ENCODE data around the gene TREH.
"Not testable (repeated sequence)": the region's sequence is repeated elsewhere in the genome, so short reads cannot be mapped to it uniquely, and the experiment has no call there.

Gene TREH

GRCh38 chr11:118618115-118618990 is 61.1 kb downstream of the TREH start:
- no peaks in the 10 kb centered on the region for H3K27me3 ChIP-seq (ENCODE audit: control insufficient read depth, insufficient read depth, low read length)
- no peaks in the 10 kb centered on the region for H3K9me3 ChIP-seq (ENCODE audit: control insufficient read depth, insufficient read depth, low read depth, low read length)
- H3K36me3 ChIP-seq (ENCODE audit: control insufficient read depth, insufficient read depth, low read length): no peaks in the 10 kb centered on the region
- peaks cover 69% of the 10 kb centered on the region for H3K4me1 ChIP-seq (ENCODE audit: control insufficient read depth, insufficient read depth, low read length)
- H3K27ac ChIP-seq (ENCODE audit: low read depth, low read length): no peak overlapping the region
- H3K4me3 ChIP-seq (ENCODE audit: low read depth, low read length): no peak overlapping the region
- no peak overlapping the region for H3K9ac ChIP-seq (ENCODE audit: low read length)

DNA sequence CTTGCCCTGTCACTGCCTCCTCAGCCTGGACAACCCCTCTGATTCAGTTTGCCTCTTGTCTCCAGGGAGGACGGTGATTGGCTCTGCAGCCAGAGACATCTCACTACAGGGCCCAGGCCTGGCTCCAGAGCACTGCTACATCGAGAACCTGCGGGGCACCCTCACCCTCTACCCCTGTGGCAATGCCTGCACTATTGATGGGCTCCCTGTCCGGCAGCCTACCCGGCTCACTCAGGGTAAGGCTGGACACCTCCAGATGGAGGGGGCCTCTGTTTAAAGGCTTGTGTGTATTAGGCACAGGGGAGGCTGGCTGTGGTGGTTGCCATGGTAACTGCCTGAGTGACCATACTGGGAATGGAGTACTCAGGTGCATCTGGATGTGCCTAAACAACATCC is 63.5 kb downstream of the TREH start:
- H3K9me3 ChIP-seq (ENCODE audit: control insufficient read depth, insufficient read depth, low read depth, low read length): no peaks in the 10 kb centered on the region
- H3K4me3 ChIP-seq (ENCODE audit: low read depth, low read length): peak overlapping the region; percentile 22; the same call in 1 of the 2 replicates
- peaks cover 5% of the 10 kb centered on the region for H3K27me3 ChIP-seq (ENCODE audit: control insufficient read depth, insufficient read depth, low read length)
- peak overlapping the region; percentile 8 for H3K9ac ChIP-seq (ENCODE audit: low read length)
- H3K27ac ChIP-seq (ENCODE audit: low read depth, low read length): no peak overlapping the region
- no peaks in the 10 kb centered on the region for H3K36me3 ChIP-seq (ENCODE audit: control insufficient read depth, insufficient read depth, low read length)
- peaks cover 64% of the 10 kb centered on the region for H3K4me1 ChIP-seq (ENCODE audit: control insufficient read depth, insufficient read depth, low read length)

DNA sequence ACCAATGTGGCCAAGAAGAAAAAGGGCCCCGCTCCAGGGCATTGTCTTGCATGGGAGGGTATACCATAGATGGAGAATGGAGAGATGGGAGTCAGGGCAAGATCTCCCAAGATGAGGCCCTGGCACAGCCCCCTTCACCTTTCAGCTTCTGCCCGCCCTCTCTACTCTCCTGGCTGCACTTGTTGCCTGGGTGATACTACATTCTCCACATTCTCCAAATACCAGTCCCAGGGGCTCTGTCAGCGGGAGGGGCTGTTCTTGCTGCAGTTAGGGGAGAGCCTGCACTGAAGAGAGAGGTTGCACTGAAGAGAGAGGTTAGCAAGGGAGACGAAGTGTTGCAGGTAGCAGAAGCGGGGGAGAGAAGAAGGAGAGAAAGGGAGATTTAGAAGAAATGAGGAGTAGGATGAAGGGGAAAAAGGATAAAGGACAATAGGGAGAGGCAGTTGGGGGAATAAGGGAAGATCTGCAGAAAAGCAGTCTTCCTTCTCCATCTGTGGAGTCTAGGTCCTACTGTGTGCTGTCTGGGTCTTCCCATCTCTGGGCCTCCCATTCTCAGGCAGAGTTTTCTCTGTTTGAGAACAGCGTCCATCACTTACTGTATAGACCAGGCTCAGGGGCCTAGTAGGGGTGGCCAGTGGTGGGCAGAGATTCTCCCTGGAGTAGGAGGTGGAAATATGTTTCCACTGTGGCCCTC is 64.0 kb downstream of the TREH start:
- Histone ChIP-seq H3K27ac (ENCODE audit: low read depth, low read length) (no peak overlapping the region), H3K36me3 (ENCODE audit: control insufficient read depth, insufficient read depth, low read length) (no peaks in the 10 kb centered on the region), H3K4me3 (ENCODE audit: low read depth, low read length) (peak overlapping the region; percentile 22; the same call in 1 of the 2 replicates), H3K9ac (ENCODE audit: low read length) (peak overlapping the region; percentile 8), H3K9me3 (ENCODE audit: control insufficient read depth, insufficient read depth, low read depth, low read length) (no peaks in the 10 kb centered on the region), H3K27me3 (ENCODE audit: control insufficient read depth, insufficient read depth, low read length) (peaks cover 10% of the 10 kb centered on the region), H3K4me1 (ENCODE audit: control insufficient read depth, insufficient read depth, low read length) (peaks cover 58% of the 10 kb centered on the region)

- H3K4me1 ChIP-seq (ENCODE audit: control insufficient read depth, insufficient read depth, low read length): peaks cover 52% of the 10 kb centered on the region
These were observed 64.9 kb downstream of the TREH start for GRCh38 chr11:118614511-118614910.

DNA sequence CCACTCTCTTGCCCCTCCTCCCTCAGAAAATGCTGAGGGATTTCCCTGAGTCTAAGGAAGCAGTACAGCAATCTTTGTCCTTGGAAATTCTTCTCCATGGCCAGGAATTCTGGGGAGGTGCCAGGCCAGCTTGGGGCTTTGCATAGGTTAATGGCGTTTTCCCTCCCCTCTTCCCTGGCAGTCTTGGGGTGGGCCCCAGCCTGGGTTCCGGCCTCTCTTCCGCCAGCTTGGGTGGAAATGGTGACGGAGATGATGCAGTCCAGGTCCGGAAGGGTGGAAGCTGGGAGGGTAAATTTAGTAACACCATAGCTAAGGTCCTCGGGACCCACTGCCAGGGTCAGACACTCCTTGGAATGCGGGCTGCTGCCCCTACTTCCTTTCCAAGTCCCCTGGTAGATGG is 67.1 kb downstream of the TREH start:
- no peak overlapping the region for H3K27ac ChIP-seq (ENCODE audit: low read depth, low read length)
- no peak overlapping the region for H3K4me3 ChIP-seq (ENCODE audit: low read depth, low read length)
- H3K4me1 ChIP-seq (ENCODE audit: control insufficient read depth, insufficient read depth, low read length): peaks cover 45% of the 10 kb centered on the region

More at GRCh38 chr11:118614511-118614910, 64.9 kb downstream of the TREH start:
- Histone ChIP-seq H3K4me3 (ENCODE audit: low read depth, low read length) (no peak overlapping the region), H3K27ac (ENCODE audit: low read depth, low read length) (no peak overlapping the region), H3K27me3 (ENCODE audit: control insufficient read depth, insufficient read depth, low read length) (peaks cover 19% of the 10 kb centered on the region), H3K9ac (ENCODE audit: low read length) (no peak overlapping the region), H3K36me3 (ENCODE audit: control insufficient read depth, insufficient read depth, low read length) (no peaks in the 10 kb centered on the region), H3K9me3 (ENCODE audit: control insufficient read depth, insufficient read depth, low read depth, low read length) (no peaks in the 10 kb centered on the region)

DNA sequence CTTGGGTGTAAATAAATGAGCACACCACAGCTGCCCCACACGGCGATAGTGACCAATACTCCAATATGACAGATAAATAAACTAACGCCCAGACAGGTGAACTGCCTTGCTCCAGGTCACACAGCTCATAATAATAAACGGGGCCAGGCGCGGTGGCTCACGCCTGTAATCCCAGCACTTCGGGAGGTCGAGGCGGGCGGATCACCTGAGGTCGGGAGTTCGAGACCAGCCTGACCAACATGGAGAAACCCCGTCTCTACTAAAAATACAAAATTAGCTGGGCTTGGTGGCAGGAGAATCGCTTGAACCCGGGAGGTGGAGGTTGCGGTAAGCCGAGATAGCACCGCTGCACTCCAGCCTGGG is 68.0 kb downstream of the TREH start:
- peak overlapping the region; percentile 68; the same call in 1 of the 2 replicates for H3K4me3 ChIP-seq (ENCODE audit: low read depth, low read length)
- H3K27me3 ChIP-seq (ENCODE audit: control insufficient read depth, insufficient read depth, low read length): peaks cover 49% of the 10 kb centered on the region
- not testable (repeated sequence) for H3K9me3 ChIP-seq (ENCODE audit: control insufficient read depth, insufficient read depth, low read depth, low read length); H3K27ac ChIP-seq (ENCODE audit: low read depth, low read length); H3K36me3 ChIP-seq (ENCODE audit: control insufficient read depth, insufficient read depth, low read length); H3K9ac ChIP-seq (ENCODE audit: low read length)
- H3K4me1 ChIP-seq (ENCODE audit: control insufficient read depth, insufficient read depth, low read length): peaks cover 50% of the 10 kb centered on the region

More for the DNA sequence above, 67.1 kb downstream of the TREH start:
- H3K27me3 ChIP-seq (ENCODE audit: control insufficient read depth, insufficient read depth, low read length): peaks cover 41% of the 10 kb centered on the region
- H3K9me3 ChIP-seq (ENCODE audit: control insufficient read depth, insufficient read depth, low read depth, low read length): no peaks in the 10 kb centered on the region
- H3K36me3 ChIP-seq (ENCODE audit: control insufficient read depth, insufficient read depth, low read length): no peaks in the 10 kb centered on the region
- no peak overlapping the region for H3K9ac ChIP-seq (ENCODE audit: low read length)

DNA sequence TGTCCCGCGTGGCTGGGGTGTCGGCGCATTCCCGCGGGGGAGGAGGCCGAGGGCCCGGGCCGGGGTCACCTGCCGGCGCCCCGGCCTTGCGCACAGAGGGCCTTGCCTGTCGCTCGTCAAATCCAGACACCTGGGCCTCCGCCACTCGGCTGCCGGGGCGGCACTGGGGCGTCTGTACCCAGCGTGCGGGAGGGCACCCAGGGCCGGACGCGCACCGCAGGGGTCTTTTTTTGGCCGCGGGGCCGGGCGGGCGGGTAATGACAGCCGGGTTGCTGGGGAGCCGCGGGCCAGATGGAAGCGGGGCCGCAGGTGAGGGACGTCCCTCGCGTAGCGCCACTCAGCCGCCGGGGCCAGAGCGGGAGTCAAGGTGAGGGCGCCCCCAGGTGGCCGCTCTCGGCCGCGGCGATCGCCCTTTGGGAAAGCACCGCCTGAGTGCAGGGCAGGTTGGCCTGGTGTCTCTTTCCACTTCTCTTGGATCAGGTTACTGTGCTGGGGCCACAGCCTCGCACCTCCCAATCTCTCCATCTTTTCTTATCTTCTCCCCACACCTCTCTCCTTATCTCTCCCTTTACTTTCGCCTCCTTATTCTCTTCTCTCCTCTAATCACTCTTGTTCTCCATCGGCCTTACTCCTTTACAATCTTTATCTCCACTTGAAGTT is 68.5 kb downstream of the TREH start:
- Histone ChIP-seq H3K4me3 (ENCODE audit: low read depth, low read length) (peak overlapping the region; percentile 68), H3K4me1 (ENCODE audit: control insufficient read depth, insufficient read depth, low read length) (peaks cover 50% of the 10 kb centered on the region), H3K9ac (ENCODE audit: low read length) (no peak overlapping the region), H3K36me3 (ENCODE audit: control insufficient read depth, insufficient read depth, low read length) (no peaks in the 10 kb centered on the region), H3K27ac (ENCODE audit: low read depth, low read length) (no peak overlapping the region), H3K27me3 (ENCODE audit: control insufficient read depth, insufficient read depth, low read length) (peaks cover 55% of the 10 kb centered on the region), H3K9me3 (ENCODE audit: control insufficient read depth, insufficient read depth, low read depth, low read length) (no peaks in the 10 kb centered on the region)

DNA sequence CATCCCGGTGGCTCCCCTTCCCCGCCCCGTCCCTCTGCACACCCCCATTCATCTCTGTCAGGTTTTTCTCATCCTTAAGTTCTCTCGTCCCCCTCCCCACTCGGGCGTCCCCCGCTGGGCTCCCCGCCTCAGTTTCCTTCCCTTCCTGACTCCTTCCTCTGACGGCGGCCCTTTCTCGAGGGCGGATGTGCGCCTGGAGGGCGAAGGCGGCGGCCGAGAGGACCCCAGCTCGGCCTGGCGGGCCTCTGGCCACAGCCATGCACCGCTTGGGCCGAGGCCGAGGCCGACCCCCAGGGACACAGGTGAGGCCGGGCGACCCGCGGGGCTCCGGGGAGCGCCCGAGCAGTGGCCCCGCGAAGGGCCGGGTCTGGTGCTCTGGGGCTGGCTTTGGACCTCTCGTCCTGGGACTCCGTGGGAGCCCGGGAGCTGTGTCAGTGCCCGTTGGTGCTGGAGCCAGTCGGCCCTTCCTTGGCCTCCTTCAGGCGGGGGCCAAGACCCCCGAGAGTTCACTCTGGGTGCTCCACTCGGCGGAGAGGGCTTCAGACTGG is 69.2 kb downstream of the TREH start:
- no peak overlapping the region for H3K27ac ChIP-seq (ENCODE audit: low read depth, low read length)
- H3K4me1 ChIP-seq (ENCODE audit: control insufficient read depth, insufficient read depth, low read length): peaks cover 50% of the 10 kb centered on the region
- H3K4me3 ChIP-seq (ENCODE audit: low read depth, low read length): peak overlapping the region; percentile 68
- H3K36me3 ChIP-seq (ENCODE audit: control insufficient read depth, insufficient read depth, low read length): no peaks in the 10 kb centered on the region
- H3K9ac ChIP-seq (ENCODE audit: low read length): no peak overlapping the region
- H3K9me3 ChIP-seq (ENCODE audit: control insufficient read depth, insufficient read depth, low read depth, low read length): no peaks in the 10 kb centered on the region
- H3K27me3 ChIP-seq (ENCODE audit: control insufficient read depth, insufficient read depth, low read length): peaks cover 61% of the 10 kb centered on the region

DNA sequence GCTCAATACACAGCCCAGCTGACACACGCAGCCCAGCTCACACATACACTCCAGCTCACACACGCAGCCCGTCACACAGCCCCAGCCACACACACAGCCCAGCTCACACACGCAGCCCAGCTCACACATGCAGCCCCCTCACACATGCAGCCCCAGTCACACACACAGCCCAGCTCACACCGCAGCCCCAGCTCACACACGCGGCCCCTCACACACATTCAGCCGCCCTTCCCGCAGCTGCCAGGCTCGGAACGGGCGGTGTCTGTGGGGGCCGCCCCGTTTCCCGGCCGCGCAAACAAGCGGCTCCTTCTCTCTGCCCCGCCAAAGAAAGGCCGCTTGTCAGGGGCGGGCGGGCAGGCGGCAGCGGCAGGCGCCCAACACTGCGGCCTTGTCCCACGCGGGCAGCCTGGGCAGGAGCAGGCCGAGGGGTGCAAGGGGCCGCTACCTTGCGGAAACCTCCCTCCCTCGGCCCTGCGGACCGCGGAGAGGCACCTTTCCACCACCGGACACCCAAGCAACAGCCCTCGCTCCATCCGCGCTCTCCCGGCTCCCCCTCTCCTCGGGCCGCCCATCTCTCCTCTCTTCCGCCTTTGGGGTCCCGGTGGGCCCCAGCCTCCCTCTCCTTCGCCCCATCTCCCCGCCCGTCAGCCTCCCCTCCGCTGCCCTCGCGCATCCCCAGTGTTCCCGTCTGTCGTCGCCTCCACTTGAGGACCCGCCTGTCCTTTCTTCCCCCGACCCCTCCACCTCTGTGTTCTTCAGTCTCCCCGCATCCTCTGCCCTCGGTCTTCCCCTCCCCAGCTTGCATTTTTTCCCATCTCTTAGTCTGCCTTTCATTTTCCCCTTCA is 69.8 kb downstream of the TREH start:
- Histone ChIP-seq H3K9me3 (ENCODE audit: control insufficient read depth, insufficient read depth, low read depth, low read length) (no peaks in the 10 kb centered on the region), H3K9ac (ENCODE audit: low read length) (peak overlapping the region; percentile 2), H3K4me3 (ENCODE audit: low read depth, low read length) (peak overlapping the region; percentile 68), H3K36me3 (ENCODE audit: control insufficient read depth, insufficient read depth, low read length) (no peaks in the 10 kb centered on the region), H3K27ac (ENCODE audit: low read depth, low read length) (no peak overlapping the region), H3K27me3 (ENCODE audit: control insufficient read depth, insufficient read depth, low read length) (peaks cover 68% of the 10 kb centered on the region), H3K4me1 (ENCODE audit: control insufficient read depth, insufficient read depth, low read length) (peaks cover 55% of the 10 kb centered on the region)

Data from HUES6 (cell line).